GM18502 (cell line): Measurements from ENCODE around the gene TGFBRAP1.
"Not testable (repeated sequence)": the region's sequence is repeated elsewhere in the genome, so short reads cannot be mapped to it uniquely, and the experiment has no call there.

Source experiments
- ATAC-seq: cut with Tn5 transposase; IDR thresholded peaks from one replicate; pipeline ENCODE4 v1.9.1; 2021; ENCODE audit warnings: mild to moderate bottlenecking; ENCODE audit not compliant: unreplicated experiment, poor library complexity

Gene TGFBRAP1

DNA sequence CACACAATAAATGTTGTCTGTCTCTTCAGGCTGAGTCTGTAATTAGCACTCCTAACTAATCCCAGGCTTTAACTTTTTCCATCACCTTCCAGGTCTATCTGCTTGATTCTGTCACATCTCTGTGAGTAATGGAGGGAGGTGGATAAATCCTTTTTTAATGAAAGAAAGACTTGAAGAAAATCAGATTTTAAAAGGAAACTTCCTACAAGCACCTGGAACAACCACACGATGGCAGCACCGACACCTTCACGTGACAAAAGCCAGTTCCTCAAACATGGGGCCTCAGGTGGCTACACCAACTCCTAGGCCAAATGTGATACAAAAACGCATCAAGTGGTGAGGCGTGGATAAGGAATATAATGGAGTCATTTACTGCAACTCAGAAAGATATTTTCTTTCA, 41.8 kb downstream of the TGFBRAP1 start:
- no peak for ATAC-seq

DNA sequence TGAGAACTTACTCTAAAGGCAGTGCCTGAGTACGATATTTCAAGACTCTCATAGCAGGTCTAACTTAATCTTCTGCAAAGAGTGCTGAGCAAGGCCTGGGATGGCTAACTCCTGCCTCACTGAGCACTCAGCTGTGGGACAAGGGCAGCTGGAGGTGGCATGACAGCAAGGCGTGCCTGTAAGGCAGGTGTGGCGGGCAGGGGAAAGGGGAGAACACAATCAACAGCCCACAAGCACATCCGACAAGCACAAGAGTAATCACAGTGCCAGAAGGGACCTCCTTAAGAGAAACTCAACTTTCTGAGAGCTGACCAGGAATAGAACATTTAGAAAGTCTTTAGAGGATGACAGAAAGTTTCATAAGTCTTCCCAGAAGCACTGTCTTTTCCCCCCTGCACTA, 46.0 kb downstream of the TGFBRAP1 start:
- no peak for ATAC-seq

DNA sequence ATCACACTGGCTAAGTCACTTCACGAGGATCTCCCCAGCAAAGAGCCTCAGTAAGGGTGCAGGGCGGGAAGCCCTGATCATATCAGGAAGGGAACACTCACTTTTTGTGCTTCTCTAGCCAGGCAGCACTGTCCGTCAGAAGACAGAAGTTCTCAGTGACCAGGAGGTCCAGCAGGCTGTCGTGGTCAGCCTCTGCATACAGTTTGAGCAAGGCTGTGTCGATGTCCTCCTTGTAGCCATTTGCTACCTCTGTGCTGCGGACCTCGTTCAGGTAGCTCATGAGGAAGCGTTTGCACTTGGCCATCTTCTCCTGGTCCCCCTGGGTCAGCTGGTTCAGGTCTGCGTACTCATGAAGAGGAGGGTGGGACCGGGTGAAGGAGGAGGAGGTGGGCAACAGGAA, 49.3 kb downstream of the TGFBRAP1 start:
- ATAC-seq = no peak

DNA sequence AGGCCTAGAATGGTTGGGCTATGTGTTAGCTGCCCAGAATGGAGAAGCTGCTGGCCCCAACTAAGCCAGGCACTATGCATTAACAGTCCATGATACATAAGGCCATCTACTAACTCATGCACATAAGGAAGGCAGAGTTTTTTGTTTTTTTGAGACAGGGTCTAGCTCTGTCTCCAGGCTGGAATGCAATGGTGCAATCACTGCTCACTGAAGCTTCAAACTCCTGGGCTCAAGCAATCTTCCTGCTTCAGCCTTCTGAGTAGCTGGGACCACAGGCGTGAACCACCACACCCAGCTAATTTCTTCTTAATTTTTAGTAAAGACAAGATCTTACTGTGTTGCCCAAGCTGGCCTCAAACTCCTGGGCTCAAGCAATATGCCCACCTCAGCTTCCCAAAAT, 50.4 kb downstream of the TGFBRAP1 start:
- no peak for ATAC-seq

DNA sequence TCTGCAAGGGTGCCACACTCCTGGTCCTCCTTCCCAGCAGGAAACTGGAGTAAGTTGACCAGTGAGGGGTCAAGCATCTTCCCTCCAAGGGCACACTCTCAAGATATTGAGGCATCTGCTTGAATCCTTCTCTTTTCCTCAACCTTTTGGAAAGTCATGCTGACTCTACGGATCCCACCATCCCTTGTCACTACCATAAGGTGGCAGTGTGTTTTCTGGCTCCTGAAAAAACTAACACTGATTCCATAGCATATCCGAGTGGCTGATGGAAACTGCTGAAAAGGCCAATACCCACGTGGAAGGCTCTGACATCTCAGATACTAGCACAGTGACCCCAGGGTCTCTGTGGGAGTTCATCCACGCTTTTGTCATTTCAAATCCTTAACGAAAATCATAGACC, 50.9 kb downstream of the TGFBRAP1 start:
- no peak for ATAC-seq

DNA sequence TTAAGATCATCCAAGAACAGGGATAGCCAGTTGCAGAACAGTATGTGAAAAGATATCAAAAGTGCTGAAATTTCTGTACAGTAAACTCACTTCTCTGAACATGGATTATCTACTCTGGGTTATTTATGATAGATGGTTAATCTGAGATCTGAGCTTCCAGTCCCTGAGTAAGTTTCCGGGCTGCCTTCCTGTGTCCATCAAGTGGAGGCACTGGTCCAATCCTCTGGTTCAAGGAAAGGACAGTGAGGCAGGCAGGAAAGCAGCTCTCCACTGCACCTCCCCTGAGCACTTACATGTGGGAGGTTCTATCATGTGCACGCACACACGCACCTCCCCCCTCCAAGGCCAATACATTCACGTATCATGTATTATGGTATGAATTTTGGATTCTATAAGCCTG, 55.5 kb downstream of the TGFBRAP1 start:
- no peak for ATAC-seq

DNA sequence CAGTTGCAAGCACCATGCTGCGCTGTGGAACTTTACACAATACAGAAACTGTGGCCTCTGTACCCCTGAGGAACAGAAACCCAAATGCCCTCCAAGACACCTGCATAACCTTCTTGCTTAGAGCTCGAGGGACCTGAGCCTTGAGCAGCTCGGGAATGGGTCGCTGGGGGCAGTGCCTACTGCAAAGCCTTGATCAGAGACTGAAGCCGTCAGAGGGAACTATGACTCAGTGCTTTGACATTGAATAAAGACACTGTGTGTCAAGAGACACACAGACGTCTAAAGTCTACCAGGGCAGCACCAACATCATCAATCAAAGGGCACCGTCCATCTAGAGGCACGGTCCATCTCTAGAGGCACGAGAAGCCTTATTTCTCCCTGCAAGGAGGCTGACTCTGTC, 57.4 kb downstream of the TGFBRAP1 start:
- no peak for ATAC-seq

DNA sequence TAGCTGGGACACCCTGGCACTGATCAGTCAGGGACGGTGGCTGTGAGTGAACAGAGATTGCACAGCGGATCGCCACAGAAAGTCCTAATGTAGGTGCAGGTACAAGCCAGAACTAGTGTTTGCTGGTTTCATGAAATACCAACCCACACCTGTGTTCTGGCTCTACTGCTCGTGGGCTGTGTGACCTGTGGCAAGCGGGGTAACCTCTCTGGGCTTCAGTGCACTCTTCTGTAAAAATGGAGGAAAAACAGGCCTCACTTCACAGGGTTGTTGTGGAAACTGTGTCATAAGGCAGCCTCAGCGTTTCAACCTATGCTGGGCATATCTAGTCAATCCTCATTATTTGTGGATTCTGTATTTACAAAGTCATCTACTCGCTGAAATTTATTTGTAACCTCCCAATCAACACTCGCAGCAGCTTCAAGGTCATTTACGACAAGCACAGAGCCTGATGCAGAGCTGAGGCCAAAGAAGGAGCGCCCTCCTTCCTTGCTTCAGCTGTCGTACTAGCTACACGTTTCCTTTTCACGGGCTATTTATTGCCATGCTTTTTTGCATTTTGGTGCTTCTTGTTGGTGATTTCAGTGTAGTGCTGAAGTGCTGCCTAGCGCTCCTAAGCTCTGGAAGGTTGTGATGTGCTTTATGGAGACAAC, 58.0 kb downstream of the TGFBRAP1 start:
- no peak for ATAC-seq

DNA sequence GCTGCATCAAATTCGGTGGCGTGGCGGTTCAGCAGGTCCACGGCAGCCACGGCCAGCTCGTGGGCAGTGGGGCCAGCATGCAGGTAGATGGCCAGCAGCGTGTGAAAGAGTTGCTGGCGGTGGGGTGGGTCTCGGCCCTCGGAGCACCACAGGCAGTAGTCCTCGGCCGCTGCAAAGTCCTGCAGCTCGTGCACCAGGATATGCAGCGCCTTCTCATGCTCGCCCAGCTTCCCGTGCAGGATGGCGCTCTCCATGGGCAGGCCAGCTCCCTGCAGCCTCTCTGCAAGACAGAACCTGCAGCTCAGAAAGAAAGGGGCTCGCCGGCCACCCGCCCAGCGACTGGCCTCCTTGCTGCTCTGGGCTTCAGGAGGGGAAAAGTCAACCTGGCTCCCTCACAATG, 60.1 kb downstream of the TGFBRAP1 start:
- ATAC-seq = no peak

DNA sequence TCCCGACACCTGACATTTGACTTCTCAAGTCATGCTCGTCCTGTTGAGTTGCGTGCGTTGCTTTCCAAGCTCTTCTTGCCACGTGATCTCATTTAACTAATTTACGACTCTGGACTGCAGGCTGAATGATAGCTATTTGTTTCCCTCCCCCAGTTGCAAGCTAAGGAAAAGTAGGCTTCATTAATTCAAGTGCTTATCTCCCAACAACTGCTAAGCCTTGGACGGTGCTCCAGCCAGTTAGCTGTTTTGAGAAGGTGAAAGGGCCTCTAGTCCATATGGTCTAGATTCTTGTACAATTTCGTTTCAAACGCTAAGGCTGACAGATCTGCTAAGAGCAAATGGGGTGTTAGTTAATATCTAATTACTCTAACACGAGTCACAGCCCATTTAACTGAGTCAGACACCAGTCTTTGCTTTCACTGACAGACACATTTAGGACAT, 66.9 kb downstream of the TGFBRAP1 start:
- ATAC-seq = no peak

DNA sequence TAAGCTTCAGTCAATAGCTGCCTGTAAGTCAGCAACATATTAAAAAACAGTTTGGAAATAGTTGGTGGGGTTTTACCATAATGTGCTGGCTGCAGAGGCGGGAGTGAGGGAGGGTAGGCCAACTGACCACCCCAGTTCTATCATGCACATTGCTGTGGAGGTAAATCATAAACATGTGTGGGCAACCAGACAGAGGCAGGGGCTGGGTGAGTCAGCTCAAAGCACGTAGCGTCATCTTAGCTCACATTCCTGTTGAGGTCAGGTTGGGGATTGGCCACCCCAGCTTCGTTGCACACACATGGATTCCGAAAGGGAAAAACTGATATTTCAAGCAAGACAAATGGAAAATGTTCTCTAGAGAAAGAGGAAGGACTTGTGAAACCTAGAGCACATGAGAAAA, 68.5 kb downstream of the TGFBRAP1 start:
- ATAC-seq = no peak

DNA sequence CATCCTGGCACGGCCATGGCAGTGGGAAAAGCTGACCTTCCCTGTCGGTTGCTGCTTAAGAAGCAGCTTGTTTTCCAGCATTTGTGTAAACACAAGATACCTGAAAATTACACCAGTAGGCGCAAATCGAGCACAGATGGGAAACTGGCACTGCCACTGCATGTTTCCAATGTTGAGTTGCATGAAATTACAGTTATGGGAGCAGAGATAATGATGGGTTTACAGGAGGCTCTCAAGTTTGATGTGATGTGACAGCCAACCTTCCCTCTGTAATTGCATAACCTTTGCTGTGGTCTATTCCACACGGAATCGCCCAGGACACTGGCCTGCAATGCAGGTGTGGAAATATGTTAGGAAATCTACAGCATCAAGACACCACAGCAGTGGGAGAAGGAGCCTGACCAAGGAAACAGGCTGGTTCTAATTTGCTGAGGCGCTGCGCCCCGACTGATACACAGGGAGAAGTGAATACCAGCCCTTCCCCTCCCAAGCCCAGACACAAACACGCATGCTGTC, 70.6 kb downstream of the TGFBRAP1 start:
- ATAC-seq = no peak

DNA sequence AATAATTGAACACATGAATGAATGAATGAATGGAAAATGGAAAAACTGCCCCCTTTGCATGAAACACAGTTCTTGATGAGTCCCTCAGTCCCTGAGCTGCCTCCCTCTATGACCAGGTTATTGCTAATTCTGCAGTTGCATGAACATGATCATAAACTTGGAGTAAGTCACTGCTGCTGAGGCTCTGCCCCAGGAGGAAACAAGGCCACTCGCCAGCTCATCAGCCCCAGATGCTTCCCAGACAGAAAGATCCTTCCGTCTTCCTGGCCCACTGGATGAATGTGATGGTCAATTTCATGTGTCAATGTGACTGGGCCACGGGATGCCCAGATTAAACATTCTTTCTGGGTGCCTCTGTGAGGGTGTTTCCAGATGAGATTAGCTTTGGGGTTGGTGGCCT, 71.6 kb downstream of the TGFBRAP1 start:
- ATAC-seq = no peak

DNA sequence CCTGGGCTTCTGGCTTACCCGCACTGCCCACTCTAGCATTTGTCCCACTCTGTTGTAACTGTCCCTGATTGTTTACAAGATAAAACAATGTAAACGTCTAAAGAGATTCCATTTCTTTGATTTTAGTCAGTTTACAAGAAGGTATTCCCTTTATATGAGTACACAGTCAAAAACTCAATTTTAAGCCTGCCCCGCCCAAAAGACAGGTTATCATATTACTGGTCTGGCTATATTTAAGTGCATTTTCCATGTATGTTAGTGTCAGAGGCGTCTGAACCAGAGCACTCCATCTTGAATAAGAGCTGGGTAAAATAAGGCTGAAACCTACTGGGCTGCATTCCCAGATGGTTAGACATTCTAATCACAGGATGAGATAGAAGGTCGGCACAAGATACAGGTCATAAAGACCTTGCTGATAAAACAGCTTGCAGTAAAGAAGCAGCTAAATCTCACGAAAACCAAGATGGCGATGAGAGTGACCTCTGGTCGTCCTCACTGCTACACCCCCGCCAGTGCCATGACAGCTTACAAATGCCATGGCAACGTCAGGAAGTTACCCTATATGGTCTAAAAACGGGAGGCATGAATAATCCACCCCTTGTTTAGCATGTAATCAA, 73.0 kb downstream of the TGFBRAP1 start:
- no peak for ATAC-seq

DNA sequence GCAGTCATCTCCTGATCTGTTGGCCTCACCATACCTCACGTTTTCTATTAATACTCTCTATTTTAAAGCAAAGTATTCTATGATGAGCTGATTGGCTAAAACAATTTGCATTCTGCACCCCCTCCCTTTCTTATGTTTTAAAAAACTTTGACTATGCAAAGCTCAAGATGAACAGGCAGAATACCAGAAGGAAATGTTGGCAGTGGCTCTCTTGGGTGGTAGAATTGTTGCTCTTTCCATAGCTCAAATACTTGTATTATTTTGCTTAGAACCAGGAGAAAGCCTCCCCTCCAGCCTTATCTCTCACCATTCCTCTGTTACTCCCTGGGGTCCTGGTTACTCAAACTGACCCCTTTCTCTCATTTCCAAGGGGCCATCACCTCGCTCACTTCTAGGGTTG, 73.6 kb downstream of the TGFBRAP1 start:
- ATAC-seq = no peak

DNA sequence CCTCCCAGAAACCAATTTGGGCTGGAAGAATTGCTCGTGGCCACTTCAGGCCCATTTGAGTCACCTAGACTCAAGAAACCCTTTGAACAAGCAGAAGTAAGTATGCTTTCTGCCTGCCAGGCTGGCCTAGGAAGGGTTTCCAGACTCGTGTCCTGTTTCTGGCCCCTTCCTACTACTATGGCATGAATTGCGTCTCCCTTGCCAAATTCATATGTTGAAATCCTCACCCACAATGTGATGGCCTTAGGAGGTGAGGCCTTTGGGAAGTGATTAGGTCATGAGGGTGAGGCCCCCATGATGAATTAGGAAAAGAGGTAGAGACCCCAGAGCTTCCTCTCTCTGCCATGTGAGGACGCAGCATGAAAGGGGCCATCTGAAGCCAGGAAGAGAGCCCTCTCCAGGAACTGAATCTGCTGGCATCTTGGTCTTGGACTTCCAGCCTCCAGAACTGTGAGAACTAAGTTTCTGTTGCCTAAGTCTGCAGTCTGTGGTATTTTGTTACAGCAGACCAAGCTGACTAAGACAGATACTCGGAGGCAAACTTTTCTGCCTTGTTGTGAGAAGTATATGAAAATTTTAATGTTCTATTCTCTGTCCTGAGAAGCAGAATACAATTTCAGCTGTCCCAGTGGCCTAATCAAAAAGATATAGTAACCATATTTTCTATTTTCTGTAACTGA, 74.9 kb downstream of the TGFBRAP1 start:
- ATAC-seq = no peak

DNA sequence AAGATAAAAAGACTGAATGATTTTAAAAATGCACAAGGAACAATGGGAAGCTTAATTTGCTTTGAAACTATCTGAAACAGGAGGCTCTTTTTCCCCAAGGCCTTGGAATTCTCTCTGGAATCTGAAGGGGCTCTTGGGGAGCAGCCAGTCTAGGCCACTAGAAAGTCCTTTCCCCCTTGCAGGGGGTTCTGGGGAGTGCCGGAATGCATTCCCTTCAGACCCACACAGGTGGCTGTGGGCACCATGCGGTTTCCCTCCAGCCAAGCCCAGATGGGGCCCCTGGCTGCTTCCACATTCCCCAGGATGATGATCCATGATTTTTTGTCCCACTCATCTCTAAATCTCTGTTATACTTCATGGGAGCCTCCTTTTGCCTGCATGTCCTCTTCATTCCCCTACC, 77.3 kb downstream of the TGFBRAP1 start:
- ATAC-seq = no peak

DNA sequence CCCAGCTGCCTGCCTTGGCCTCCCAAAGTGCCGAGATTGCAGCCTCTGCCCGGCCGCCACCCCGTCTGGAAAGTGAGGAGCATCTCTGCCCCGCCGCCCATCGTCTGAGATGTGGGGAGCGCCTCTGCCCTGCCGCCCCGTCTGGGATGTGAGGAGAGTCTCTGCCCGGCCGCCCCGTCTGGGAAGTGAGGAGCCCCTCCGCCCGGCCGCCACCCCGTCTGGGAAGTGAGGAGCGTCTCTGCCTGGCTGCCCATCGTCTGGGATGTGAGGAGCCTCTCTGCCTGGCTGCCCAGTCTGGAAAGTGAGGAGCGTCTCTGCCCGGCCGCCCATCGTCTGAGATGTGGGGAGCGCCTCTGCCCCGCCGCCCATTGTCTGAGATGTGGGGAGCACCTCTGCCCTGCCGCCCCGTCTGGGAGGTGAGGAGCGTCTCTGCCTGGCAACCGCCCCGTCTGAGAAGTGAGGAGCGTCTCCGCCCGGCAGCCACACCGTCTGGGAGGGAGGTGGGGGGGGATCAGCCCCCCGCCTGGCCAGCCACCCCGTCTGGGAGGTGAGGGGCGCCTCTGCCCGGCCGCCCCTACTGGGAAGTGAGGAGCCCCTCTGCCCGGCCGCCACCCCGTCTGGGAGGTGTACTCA, 78.4 kb downstream of the TGFBRAP1 start:
- ATAC-seq = not testable (repeated sequence)

DNA sequence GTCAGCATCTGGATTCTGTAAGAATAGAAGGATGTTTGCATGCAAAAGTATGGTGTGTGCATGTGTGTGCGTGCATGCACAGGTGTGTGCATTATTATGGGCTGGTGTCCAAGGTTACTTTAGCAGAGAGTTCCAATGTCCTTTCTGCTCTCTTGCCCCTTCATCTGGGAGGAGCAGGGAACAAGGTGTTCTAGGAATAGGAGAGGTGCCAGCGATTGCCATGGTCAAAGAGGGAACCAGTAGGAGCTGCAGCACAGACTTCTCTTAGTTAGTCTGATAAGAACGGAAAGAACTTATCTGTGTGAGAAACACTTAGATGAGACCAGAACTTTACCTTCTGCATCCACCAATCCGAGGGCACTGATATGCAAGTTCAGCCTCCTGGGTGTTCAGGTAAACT, 79.6 kb downstream of the TGFBRAP1 start:
- no peak for ATAC-seq

DNA sequence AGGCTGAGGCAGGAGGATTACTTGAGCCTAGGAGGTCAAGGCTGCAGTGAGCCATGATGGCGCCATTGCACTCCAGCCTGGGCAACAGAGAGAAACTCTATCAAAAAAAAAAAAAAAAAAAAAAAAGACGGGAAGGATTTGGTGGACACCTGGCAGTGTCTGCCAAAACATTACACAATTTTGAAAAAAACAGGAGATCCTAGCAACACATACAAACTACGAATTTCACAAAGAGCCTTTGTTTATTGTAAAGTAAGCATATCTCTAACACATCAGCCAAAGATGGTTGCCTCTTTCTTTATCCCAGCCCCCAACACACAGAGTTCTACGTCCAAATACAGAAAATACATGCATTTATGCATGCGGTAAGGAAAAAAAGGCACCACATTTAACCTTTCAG, 80.4 kb downstream of the TGFBRAP1 start:
- ATAC-seq = no peak
